Neural progenitor cell (in vitro differentiated cells): ENCODE results near the gene RGS5. TPM values are rescaled to one million over a fixed set of nuclear protein-coding genes. Genes with fewer than 3 reads are reported as not detected.
"Not testable (repeated sequence)": the region's sequence is repeated elsewhere in the genome, so short reads cannot be mapped to it uniquely, and the experiment has no call there.

ENCODE experiments used
- DNase-seq: peaks from one replicate; pipeline ENCODE4 v3.0.0-alpha.2; 2016; ENCODE audit warnings: low spot score
- H2AFZ ChIP-seq: fragments of 200-600 bp; sonication (generic); replicated peaks from 2 replicates; pipeline ENCODE4 v1.6.1; 2016; ENCODE audit warnings: antibody characterized with exemption
- H3F3A ChIP-seq: fragments of 200-600 bp; sonication (generic); 2 replicates; pipeline ENCODE4 v1.6.1; 2016; ENCODE audit warnings: antibody characterized with exemption, low read depth
- H3K27ac ChIP-seq: fragments of 200-600 bp; sonication (generic); 2 replicates; pipeline ENCODE4 v1.5.1; 2016; ENCODE audit warnings: mild to moderate bottlenecking
- H3K27me3 ChIP-seq: fragments of 200-600 bp; sonication (generic); 2 replicates; pipeline ENCODE4 v1.6.1; 2016; ENCODE audit warnings: mild to moderate bottlenecking, moderate library complexity
- H3K36me3 ChIP-seq: fragments of 200-600 bp; sonication (generic); 2 replicates; pipeline ENCODE4 v1.5.1; 2016
- H3K4me1 ChIP-seq: fragments of 200-600 bp; sonication (generic); 2 replicates; pipeline ENCODE4 v1.6.1; 2016; ENCODE audit warnings: mixed run types
- H3K4me2 ChIP-seq: fragments of 200-600 bp; sonication (generic); 2 replicates; pipeline ENCODE4 v1.6.1; 2016
- H3K4me3 ChIP-seq: fragments of 200-600 bp; sonication (generic); 2 replicates; pipeline ENCODE4 v1.5.1; 2016
- H3K79me2 ChIP-seq: fragments of 200-600 bp; sonication (generic); 2 replicates; pipeline ENCODE4 v1.6.1; 2016; ENCODE audit warnings: low read depth
- H3K9ac ChIP-seq: fragments of 200-600 bp; sonication (generic); 2 replicates; pipeline ENCODE4 v1.6.1; 2016
- H3K9me3 ChIP-seq: fragments of 200-600 bp; sonication (generic); 2 replicates; pipeline ENCODE4 v1.5.1; 2016; ENCODE audit warnings: low read depth
- H4K20me1 ChIP-seq: fragments of 200-600 bp; sonication (generic); 2 replicates; pipeline ENCODE4 v1.6.1; 2016; ENCODE audit warnings: low read depth
- H3K27ac Mint-ChIP-seq: 3 replicates; pipeline ENCODE4 v1.8.0; 2021; ENCODE audit warnings: mixed read lengths
- H3K27me3 Mint-ChIP-seq: 2 replicates; pipeline ENCODE4 v1.8.0; 2022; ENCODE audit warnings: low read depth, mild to moderate bottlenecking, inconsistent platforms, moderate library complexity, mixed read lengths; ENCODE audit not compliant: insufficient read depth
- H3K36me3 Mint-ChIP-seq: 3 replicates; pipeline ENCODE4 v1.8.0; 2021; ENCODE audit warnings: mixed read lengths
- H3K4me1 Mint-ChIP-seq: 3 replicates; pipeline ENCODE4 v1.8.0; 2021; ENCODE audit warnings: mixed read lengths
- H3K4me3 Mint-ChIP-seq: 3 replicates; pipeline ENCODE4 v1.8.0; 2021; ENCODE audit warnings: mild to moderate bottlenecking, moderate library complexity, mixed read lengths
- H3K9me3 Mint-ChIP-seq: 3 replicates; pipeline ENCODE4 v1.8.0; 2020; ENCODE audit warnings: mixed read lengths
- EZH2 ChIP-seq: fragments of 200-600 bp; sonication (generic); IDR thresholded peaks from 2 replicates; pipeline ENCODE4 v1.6.1; 2017; ENCODE audit warnings: antibody characterized with exemption, mild to moderate bottlenecking, moderate library complexity
- EZH2phosphoT487 ChIP-seq: fragments of 200-600 bp; sonication (generic); IDR thresholded peaks from 2 replicates; pipeline ENCODE4 v1.6.1; 2017; ENCODE audit warnings: antibody characterized with exemption
- total RNA-seq: library from RNA; depleted of rRNA; stranded (reverse); fragments of >200 nt; gene quantifications from 2 replicates; pipeline ENCODE4 v1.2.3, GENCODE V29; 2015; ENCODE audit warnings: low replicate concordance
- TF ChIP-seq, protein P1 (sequence below): fragments of 200-600 bp; sonication (generic); IDR thresholded peaks from 2 replicates; pipeline ENCODE4 v1.5.1; 2017; ENCODE audit warnings: antibody characterized with exemption, mild to moderate bottlenecking

Gene RGS5
- total RNA-seq, 1 donor from 2014 or later, result 8.0 TPM

DNA sequence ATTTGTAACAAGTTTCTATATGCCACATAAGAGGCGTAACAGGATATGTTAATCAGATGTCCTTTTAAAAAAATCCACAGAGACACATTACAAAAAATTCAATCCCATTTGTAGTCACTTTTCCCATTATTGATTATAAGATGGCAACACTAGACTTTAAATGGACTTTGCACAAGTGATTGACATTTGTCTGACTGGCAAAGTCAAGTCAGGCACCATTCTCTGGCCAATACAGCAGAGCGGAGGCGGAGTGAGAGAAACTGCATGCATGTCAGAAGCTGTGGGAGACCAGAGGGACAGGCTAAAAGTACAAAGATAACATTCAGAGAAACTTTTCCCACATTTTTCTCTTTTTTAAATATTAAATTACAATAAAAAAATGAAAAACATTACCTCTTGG, 28.1 kb upstream of the RGS5 start:
- Histone ChIP-seq H4K20me1 (no peaks in the 10 kb centered on the region), H3K27ac (no peak overlapping the region), H3K79me2 (no peaks in the 10 kb centered on the region), H3K4me3 (no peak overlapping the region), H3F3A (no peaks in the 10 kb centered on the region), H3K4me2 (no peak overlapping the region), H3K4me1 (no peaks in the 10 kb centered on the region), H3K9me3 (no peaks in the 10 kb centered on the region), H3K36me3 (no peaks in the 10 kb centered on the region), H2AFZ (no peak overlapping the region), H3K9ac (no peak overlapping the region), H3K27me3 (no peaks in the 10 kb centered on the region)
- no peak overlapping the region for H3K27ac Mint-ChIP-seq
- no peak overlapping the region for H3K4me3 Mint-ChIP-seq
- TF ChIP-seq EZH2phosphoT487 (no peak), EZH2 (no peak)
- TF ChIP-seq, protein P1, sequence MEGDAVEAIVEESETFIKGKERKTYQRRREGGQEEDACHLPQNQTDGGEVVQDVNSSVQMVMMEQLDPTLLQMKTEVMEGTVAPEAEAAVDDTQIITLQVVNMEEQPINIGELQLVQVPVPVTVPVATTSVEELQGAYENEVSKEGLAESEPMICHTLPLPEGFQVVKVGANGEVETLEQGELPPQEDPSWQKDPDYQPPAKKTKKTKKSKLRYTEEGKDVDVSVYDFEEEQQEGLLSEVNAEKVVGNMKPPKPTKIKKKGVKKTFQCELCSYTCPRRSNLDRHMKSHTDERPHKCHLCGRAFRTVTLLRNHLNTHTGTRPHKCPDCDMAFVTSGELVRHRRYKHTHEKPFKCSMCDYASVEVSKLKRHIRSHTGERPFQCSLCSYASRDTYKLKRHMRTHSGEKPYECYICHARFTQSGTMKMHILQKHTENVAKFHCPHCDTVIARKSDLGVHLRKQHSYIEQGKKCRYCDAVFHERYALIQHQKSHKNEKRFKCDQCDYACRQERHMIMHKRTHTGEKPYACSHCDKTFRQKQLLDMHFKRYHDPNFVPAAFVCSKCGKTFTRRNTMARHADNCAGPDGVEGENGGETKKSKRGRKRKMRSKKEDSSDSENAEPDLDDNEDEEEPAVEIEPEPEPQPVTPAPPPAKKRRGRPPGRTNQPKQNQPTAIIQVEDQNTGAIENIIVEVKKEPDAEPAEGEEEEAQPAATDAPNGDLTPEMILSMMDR, result no peak
- DNase-seq, result no peak
- peaks cover 4% of the 10 kb centered on the region for H3K9me3 Mint-ChIP-seq
- H3K4me1 Mint-ChIP-seq, result peaks cover 2% of the 10 kb centered on the region
- H3K27me3 Mint-ChIP-seq, result peaks cover 4% of the 10 kb centered on the region
- H3K36me3 Mint-ChIP-seq, result no peaks in the 10 kb centered on the region

DNA sequence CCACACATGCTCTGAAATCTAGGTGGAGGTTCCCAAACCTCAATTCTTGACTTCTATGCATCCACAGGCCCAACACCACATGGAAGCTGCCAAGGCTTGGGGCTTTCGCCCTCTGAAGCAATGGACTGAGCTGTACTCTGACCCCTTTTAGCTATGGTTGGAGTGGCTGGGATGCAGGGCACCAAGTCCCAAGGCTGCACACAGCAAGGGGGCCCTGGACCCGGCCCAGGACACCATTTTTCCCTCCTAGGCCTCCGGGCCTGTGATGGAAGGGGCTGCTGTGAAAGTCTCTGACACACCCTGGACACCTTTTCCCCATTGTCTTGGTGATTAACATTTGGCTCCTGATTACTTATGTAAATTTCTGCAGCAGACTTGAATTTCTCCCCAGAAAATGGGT, 25.6 kb upstream of the RGS5 start:
- H3K9me3 Mint-ChIP-seq, H3K27ac Mint-ChIP-seq, H3K4me1 Mint-ChIP-seq, H4K20me1 ChIP-seq, H3F3A ChIP-seq, H2AFZ ChIP-seq, H3K4me1 ChIP-seq, H3K27me3 ChIP-seq, H3K4me3 Mint-ChIP-seq, H3K27ac ChIP-seq, H3K9ac ChIP-seq, H3K4me3 ChIP-seq, H3K27me3 Mint-ChIP-seq, H3K79me2 ChIP-seq, H3K36me3 Mint-ChIP-seq, H3K9me3 ChIP-seq, DNase-seq, H3K4me2 ChIP-seq, H3K36me3 ChIP-seq: not testable (repeated sequence)

DNA sequence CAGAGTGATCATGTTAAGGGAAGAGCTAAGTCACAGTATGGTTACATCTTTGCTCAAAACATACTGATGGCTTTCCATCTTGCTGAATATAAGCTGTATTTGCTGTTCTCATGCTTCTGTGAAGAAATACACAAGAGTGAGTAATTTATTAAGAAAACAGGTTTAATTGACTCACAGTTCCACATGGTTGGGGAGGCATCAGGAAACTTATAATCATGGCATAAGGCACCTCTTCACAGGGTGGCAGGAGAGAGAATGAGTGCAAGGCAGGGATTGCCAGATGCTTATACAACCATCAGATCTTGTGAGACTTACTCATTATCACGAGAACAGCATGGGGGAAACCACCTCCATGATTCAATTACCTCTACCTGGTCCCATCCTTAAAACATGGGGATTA, 24.4 kb upstream of the RGS5 start:
- H3F3A ChIP-seq, result no peaks in the 10 kb centered on the region
- H3K79me2 ChIP-seq, result no peaks in the 10 kb centered on the region
- no peaks in the 10 kb centered on the region for H3K9me3 ChIP-seq
- H3K9ac ChIP-seq, result no peak overlapping the region
- Mint-ChIP-seq H3K9me3 (no peaks in the 10 kb centered on the region), H3K36me3 (no peaks in the 10 kb centered on the region), H3K4me1 (peaks cover 2% of the 10 kb centered on the region), H3K27me3 (peaks cover 4% of the 10 kb centered on the region), H3K4me3 (no peak overlapping the region), H3K27ac (no peak overlapping the region)
- no peak overlapping the region for H3K27ac ChIP-seq
- H3K27me3 ChIP-seq, result no peaks in the 10 kb centered on the region
- no peaks in the 10 kb centered on the region for H4K20me1 ChIP-seq
- DNase-seq, result no peak
- H3K4me3 ChIP-seq, result no peak overlapping the region
- no peak overlapping the region for H2AFZ ChIP-seq
- no peaks in the 10 kb centered on the region for H3K36me3 ChIP-seq
- TF ChIP-seq EZH2 (no peak), EZH2phosphoT487 (no peak)
- TF ChIP-seq, protein P1, result no peak
- H3K4me1 ChIP-seq, result no peaks in the 10 kb centered on the region
- H3K4me2 ChIP-seq, result no peak overlapping the region

DNA sequence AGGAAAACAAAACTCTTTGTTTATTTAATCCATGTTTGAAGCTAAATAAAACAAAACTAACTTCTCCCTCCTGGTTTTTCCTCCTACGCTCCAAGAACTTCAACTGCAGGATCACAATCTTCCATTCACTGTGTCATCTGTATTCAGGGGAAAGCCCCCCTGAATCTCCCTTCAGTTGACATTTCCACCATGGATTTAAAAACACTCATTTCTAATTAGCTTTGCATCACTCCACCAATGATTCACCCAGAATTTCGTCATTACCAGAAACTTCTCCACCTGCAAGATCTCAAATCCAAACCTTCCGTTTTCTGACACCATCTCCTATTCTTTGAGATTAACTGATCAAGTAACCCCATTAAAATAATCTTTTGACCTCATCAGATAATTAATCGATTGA, 10.9 kb upstream of the RGS5 start:
- Histone ChIP-seq H3K9me3 (no peaks in the 10 kb centered on the region), H3K36me3 (no peaks in the 10 kb centered on the region), H3K27me3 (no peaks in the 10 kb centered on the region), H3K79me2 (no peaks in the 10 kb centered on the region), H4K20me1 (no peaks in the 10 kb centered on the region), H3K9ac (no peak overlapping the region), H3F3A (no peaks in the 10 kb centered on the region), H2AFZ (no peak overlapping the region), H3K4me1 (peaks cover 13% of the 10 kb centered on the region), H3K4me2 (no peak overlapping the region), H3K27ac (no peak overlapping the region), H3K4me3 (no peak overlapping the region)
- Mint-ChIP-seq H3K9me3 (no peaks in the 10 kb centered on the region), H3K27me3 (no peaks in the 10 kb centered on the region), H3K4me1 (no peaks in the 10 kb centered on the region), H3K27ac (no peak overlapping the region), H3K36me3 (no peaks in the 10 kb centered on the region), H3K4me3 (no peak overlapping the region)
- TF ChIP-seq EZH2 (no peak), EZH2phosphoT487 (no peak)
- TF ChIP-seq, protein P1, result no peak
- no peak for DNase-seq
